Activated effector memory CD4-positive, alpha-beta T cell treated with Interleukin-2 at 50 U/mL for 16 hours (primary cell): ENCODE measurements around the gene BICDL2.
"Not testable (repeated sequence)": the region's sequence is repeated elsewhere in the genome, so short reads cannot be mapped to it uniquely, and the experiment has no call there.

Experiments
- DNase-seq: peaks from one replicate; pipeline ENCODE4 v3.0.0-alpha.2; 2020

Gene BICDL2

GRCh38 chr16:3036726-3037315 is at the start of gene BICDL2:
TSS of gene BICDL2 (minus strand) at chr16:3036944. CDS start at chr16:3035496, 1,448 bp downstream.
- no peak for DNase-seq

GRCh38 chr16:3085868-3086595 is 49.3 kb upstream of the BICDL2 start:
- no peak for DNase-seq

- no peak for DNase-seq
Measured at GRCh38 chr16:3084969-3085670, 48.4 kb upstream of the BICDL2 start.

- no peak for DNase-seq
Measured at GRCh38 chr16:3084491-3084890, 47.7 kb upstream of the BICDL2 start.

GRCh38 chr16:3083408-3083807 is 46.7 kb upstream of the BICDL2 start:
- DNase-seq, result not testable (repeated sequence)

- DNase-seq, result not testable (repeated sequence)
Measured at GRCh38 chr16:3081957-3082356, 45.2 kb upstream of the BICDL2 start.

GRCh38 chr16:3080024-3080423 is 43.3 kb upstream of the BICDL2 start:
- DNase-seq, result no peak

- DNase-seq, result no peak
Measured at GRCh38 chr16:3076577-3076976, 39.8 kb upstream of the BICDL2 start.

- not testable (repeated sequence) for DNase-seq
Measured at GRCh38 chr16:3075946-3076345, 39.2 kb upstream of the BICDL2 start.

GRCh38 chr16:3075523-3075915 is 38.8 kb upstream of the BICDL2 start:
- DNase-seq, result no peak

GRCh38 chr16:3074860-3075522 is 38.2 kb upstream of the BICDL2 start:
- peak; percentile 86 for DNase-seq

- DNase-seq, result no peak
Measured at GRCh38 chr16:3073448-3073847, 36.7 kb upstream of the BICDL2 start.

GRCh38 chr16:3072576-3073263 is 36.0 kb upstream of the BICDL2 start:
- DNase-seq, result not testable (repeated sequence)

- not testable (repeated sequence) for DNase-seq
Measured at GRCh38 chr16:3072148-3072547, 35.4 kb upstream of the BICDL2 start.

- no peak for DNase-seq
Measured at GRCh38 chr16:3071655-3072054, 34.9 kb upstream of the BICDL2 start.

- DNase-seq, result no peak
Measured at GRCh38 chr16:3070608-3071111, 33.9 kb upstream of the BICDL2 start.

- DNase-seq, result not testable (repeated sequence)
Measured at GRCh38 chr16:3069146-3069545, 32.4 kb upstream of the BICDL2 start.

GRCh38 chr16:3068487-3068886 is 31.7 kb upstream of the BICDL2 start:
- no peak for DNase-seq

- no peak for DNase-seq
Measured at GRCh38 chr16:3066440-3066748, 29.6 kb upstream of the BICDL2 start.

- no peak for DNase-seq
Measured at GRCh38 chr16:3065742-3066439, 29.1 kb upstream of the BICDL2 start.

- peak; percentile 75 for DNase-seq
Measured at GRCh38 chr16:3065069-3065741, 28.5 kb upstream of the BICDL2 start, which contains the start of gene IL32. TSS of gene IL32 (plus strand) at chr16:3065640. CDS start at chr16:3065812, 172 bp downstream.
